ENCODE measurements around the gene ABCD3.

The ABCD3 gene

GRCh38 chr1:94530373-94530878 is 112.2 kb downstream of the ABCD3 start (continued):
- TF ChIP-seq KLF17 (tag by site-specific recombination; IDR thresholded peaks at IDR 0.05) (no peak), ZBTB8A (tag by site-specific recombination; IDR thresholded peaks at IDR 0.05) (no peak), ZNF140 (tag by site-specific recombination; IDR thresholded peaks at IDR 0.05) (no peak), ZBTB44 (tag by site-specific recombination; IDR thresholded peaks at IDR 0.05) (no peak), ZNF830 (tag by site-specific recombination; IDR thresholded peaks at IDR 0.05; ENCODE audit: low read depth) (no peak)

GRCh38 chr1:94531664-94532063 is 113.5 kb downstream of the ABCD3 start:
- TF ChIP-seq MZF1 (tag by site-specific recombination; IDR thresholded peaks at IDR 0.05; ENCODE audit: borderline replicate concordance) (no peak), ZBTB48 (tag by site-specific recombination; IDR thresholded peaks at IDR 0.05) (no peak), ZBTB26 (tag by site-specific recombination; optimal IDR thresholded peaks at IDR 0.05) (no peak)
- Histone ChIP-seq H3K27ac (ENCODE audit: extremely low read depth, low read depth, low read length) (no peak overlapping the region), H3K4me1 (ENCODE audit: control insufficient read depth, insufficient read depth, low read length) (no peaks in the 10 kb centered on the region), H3K36me3 (ENCODE audit: control insufficient read depth in 2 of 2, insufficient read depth in 1 of 2, low read length in 2 of 2) (peaks cover 0 to 56% of the 10 kb centered on the region in 2 experiments), H3K4me3 (ENCODE audit: low read depth, low read length) (no peak overlapping the region), H3K9me3 (ENCODE audit: control insufficient read depth, insufficient read depth, low read depth, low read length) (no peaks in the 10 kb centered on the region)
- POLR2A ChIA-PET: no interaction called here
- CTCF ChIA-PET: interaction anchor here (0.6 to 6.5 kb wide), 5 partner anchors 10 to 510 kb away, joined by 3 to 48 read pairs (median 4); no protein-coding TSS in a partner anchor

- ChIA-PET POLR2A (no interaction called here), CTCF (interaction anchor here (0.6 to 6.5 kb wide), 4 partner anchors 10 to 318 kb away, joined by 3 to 48 read pairs (median 5); no protein-coding TSS in a partner anchor)
- peaks cover 0 to 56% of the 10 kb centered on the region in 2 experiments for H3K36me3 ChIP-seq (ENCODE audit: control insufficient read depth in 2 of 2, insufficient read depth in 1 of 2, low read length in 2 of 2)
- TF ChIP-seq IKZF3 (tag by site-specific recombination; IDR thresholded peaks at IDR 0.05): no peak
- TF ChIP-seq SP7 (tag by site-specific recombination; IDR thresholded peaks at IDR 0.05): no peak
- TF ChIP-seq ZNF350 (tag by site-specific recombination; IDR thresholded peaks at IDR 0.05): no peak
- no peak for TF ChIP-seq ZNF239 (tag by site-specific recombination; IDR thresholded peaks at IDR 0.05)
- TF ChIP-seq ZNF558 (tag by site-specific recombination; IDR thresholded peaks at IDR 0.05): no peak
- TF ChIP-seq ZNF488 (tag by site-specific recombination; IDR thresholded peaks at IDR 0.05): no peak
- no peak for TF ChIP-seq ZNF214 (tag by site-specific recombination; IDR thresholded peaks at IDR 0.05; ENCODE audit: borderline replicate concordance)
- no peak for TF ChIP-seq ZNF701 (tag by site-specific recombination; IDR thresholded peaks at IDR 0.05)
- no peak for TF ChIP-seq ZNF623 (tag by site-specific recombination; IDR thresholded peaks at IDR 0.05)
- TF ChIP-seq ELK4 (IDR thresholded peaks at IDR 0.05; ENCODE audit: borderline replicate concordance, low read depth, low read length): no peak
- TF ChIP-seq HIC1 (tag by site-specific recombination; IDR thresholded peaks at IDR 0.05): no peak
- no peak for TF ChIP-seq ZNF394 (tag by site-specific recombination; IDR thresholded peaks at IDR 0.05; ENCODE audit: borderline replicate concordance)
- no peak for TF ChIP-seq CTCF (tag by site-specific recombination; IDR thresholded peaks at IDR 0.05)
- TF ChIP-seq SETDB1 (IDR thresholded peaks at IDR 0.05; ENCODE audit: insufficient read length, low read length): no peak
- no peak for TF ChIP-seq ZNF501 (tag by site-specific recombination; IDR thresholded peaks at IDR 0.05)
- no peak for TF ChIP-seq ZNF335 (tag by site-specific recombination; conservative IDR thresholded peaks at IDR 0.05)
- H3K27ac ChIP-seq (ENCODE audit: extremely low read depth, low read depth, low read length): no peak overlapping the region
- H3K9me3 ChIP-seq (ENCODE audit: control insufficient read depth, insufficient read depth, low read depth, low read length): no peaks in the 10 kb centered on the region
- H3K4me3 ChIP-seq (ENCODE audit: low read depth, low read length): no peak overlapping the region
- H3K4me1 ChIP-seq (ENCODE audit: control insufficient read depth, insufficient read depth, low read length): no peaks in the 10 kb centered on the region
Measured at GRCh38 chr1:94532077-94532476, 113.9 kb downstream of the ABCD3 start.
